Nephron progenitor cell (in vitro differentiated cells): ENCODE measurements around the gene ANKRD53.

Experiments used
- DNase-seq: peaks from one replicate; pipeline ENCODE4 v3.0.0; 2021
- H3K27ac Mint-ChIP-seq: 2 replicates; pipeline ENCODE4 v1.8.0; 2021; ENCODE audit warnings: mild to moderate bottlenecking, moderate library complexity, mixed read lengths
- H3K27me3 Mint-ChIP-seq: 2 replicates; pipeline ENCODE4 v1.8.0; 2021; ENCODE audit warnings: mild to moderate bottlenecking, low read depth, mixed read lengths; ENCODE audit not compliant: poor library complexity
- H3K36me3 Mint-ChIP-seq: 2 replicates; pipeline ENCODE4 v1.8.0; 2021; ENCODE audit warnings: low read depth, mixed read lengths
- H3K4me1 Mint-ChIP-seq: 2 replicates; pipeline ENCODE4 v1.8.0; 2021; ENCODE audit warnings: mixed read lengths
- H3K4me3 Mint-ChIP-seq: 2 replicates; pipeline ENCODE4 v1.8.0; 2021; ENCODE audit warnings: mild to moderate bottlenecking, moderate library complexity, mixed read lengths
- H3K9me3 Mint-ChIP-seq: 2 replicates; pipeline ENCODE4 v1.8.0; 2021; ENCODE audit warnings: mild to moderate bottlenecking, moderate library complexity, mixed read lengths
- CTCF ChIP-seq: fragments of 200-600 bp; sonication (generic); IDR thresholded peaks from 2 replicates; pipeline ENCODE4 v1.5.0; 2021; ENCODE audit warnings: antibody characterized with exemption

The ANKRD53 gene

GRCh38 chr2:70942396-70943204 is 35.8 kb upstream of the ANKRD53 start:
- no peak for DNase-seq
- Mint-ChIP-seq H3K27ac (no peak overlapping the region), H3K9me3 (no peaks in the 10 kb centered on the region), H3K27me3 (peaks cover 63% of the 10 kb centered on the region), H3K4me1 (peaks cover 72% of the 10 kb centered on the region), H3K4me3 (peak overlapping the region; percentile 51), H3K36me3 (no peaks in the 10 kb centered on the region)
- TF ChIP-seq CTCF: no peak

GRCh38 chr2:70943205-70943871 is 35.1 kb upstream of the ANKRD53 start:
- peaks cover 71% of the 10 kb centered on the region for H3K4me1 Mint-ChIP-seq
- peak; percentile 35 for DNase-seq

GRCh38 chr2:70944111-70944690 is 34.2 kb upstream of the ANKRD53 start:
- no peak for TF ChIP-seq CTCF
- Mint-ChIP-seq H3K4me1 (peaks cover 67% of the 10 kb centered on the region), H3K27ac (no peak overlapping the region), H3K36me3 (no peaks in the 10 kb centered on the region), H3K27me3 (peaks cover 65% of the 10 kb centered on the region), H3K9me3 (no peaks in the 10 kb centered on the region), H3K4me3 (no peak overlapping the region)
- no peak for DNase-seq

More at GRCh38 chr2:70943205-70943871, 35.1 kb upstream of the ANKRD53 start:
- Mint-ChIP-seq H3K9me3 (no peaks in the 10 kb centered on the region), H3K36me3 (no peaks in the 10 kb centered on the region), H3K4me3 (peak overlapping the region; percentile 51), H3K27ac (no peak overlapping the region), H3K27me3 (peaks cover 65% of the 10 kb centered on the region)
- no peak for TF ChIP-seq CTCF

GRCh38 chr2:70946832-70947442 is 31.5 kb upstream of the ANKRD53 start:
- H3K9me3 Mint-ChIP-seq: no peaks in the 10 kb centered on the region
- H3K4me1 Mint-ChIP-seq: peaks cover 43% of the 10 kb centered on the region
- no peak overlapping the region for H3K27ac Mint-ChIP-seq
- peak; percentile 77 for TF ChIP-seq CTCF
- H3K27me3 Mint-ChIP-seq: peaks cover 72% of the 10 kb centered on the region
- H3K36me3 Mint-ChIP-seq: no peaks in the 10 kb centered on the region
- DNase-seq: peak; percentile 75
- H3K4me3 Mint-ChIP-seq: no peak overlapping the region

- Mint-ChIP-seq H3K27ac (no peak overlapping the region), H3K36me3 (no peaks in the 10 kb centered on the region), H3K4me1 (peaks cover 38% of the 10 kb centered on the region), H3K27me3 (peaks cover 76% of the 10 kb centered on the region), H3K4me3 (no peak overlapping the region), H3K9me3 (no peaks in the 10 kb centered on the region)
- no peak for DNase-seq
- TF ChIP-seq CTCF: no peak
Measured at GRCh38 chr2:70947556-70948184, 30.8 kb upstream of the ANKRD53 start.
